Stimulated activated CD4-positive, alpha-beta T cell treated with anti-CD3 and anti-CD28 coated beads, Interleukin-2, amount 100 ng/mL, for 24 hours (primary cell): Measurements from ENCODE around the gene CITED2.

ENCODE experiments used
- DNase-seq, 2 donors: peaks; one replicate each; pipeline ENCODE4 v3.0.0-alpha.2; 2020

Gene CITED2

DNA sequence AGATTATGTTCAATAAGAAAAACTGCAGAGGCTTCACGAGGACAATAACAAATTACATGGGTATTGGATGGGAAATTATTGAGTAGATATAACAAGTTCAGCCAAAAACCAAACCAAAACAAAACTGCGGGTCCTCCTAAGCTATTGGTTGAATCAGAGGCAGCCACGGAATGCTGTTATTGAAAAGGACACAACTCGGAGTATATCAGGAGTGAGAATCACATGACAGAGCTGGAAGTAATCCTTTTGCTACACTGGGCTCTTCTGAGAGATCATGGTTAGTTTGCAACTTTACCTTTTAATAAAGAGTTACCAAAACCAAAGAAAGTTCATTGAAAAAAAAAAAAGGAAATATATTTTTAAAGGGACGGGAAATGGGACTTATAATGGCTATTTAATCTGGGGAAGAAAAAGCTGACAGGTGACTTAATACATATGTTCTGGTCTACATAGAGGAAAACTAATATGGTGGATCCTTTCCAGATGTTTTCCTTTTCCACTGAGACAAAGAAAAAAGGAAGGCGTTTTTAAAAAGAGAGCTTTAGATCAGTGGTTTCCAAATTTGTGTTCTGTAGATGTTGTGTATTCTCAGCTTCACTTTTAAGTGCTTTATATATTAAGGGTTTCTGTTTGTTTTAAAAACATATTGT is 6.9 kb upstream of the CITED2 start:
- no peak for DNase-seq

- DNase-seq: no peak
These were observed 6.2 kb upstream of the CITED2 start for GRCh38 chr6:139380611-139381010.

- DNase-seq: no peak
These were observed 5.7 kb upstream of the CITED2 start for GRCh38 chr6:139380168-139380567.

DNA sequence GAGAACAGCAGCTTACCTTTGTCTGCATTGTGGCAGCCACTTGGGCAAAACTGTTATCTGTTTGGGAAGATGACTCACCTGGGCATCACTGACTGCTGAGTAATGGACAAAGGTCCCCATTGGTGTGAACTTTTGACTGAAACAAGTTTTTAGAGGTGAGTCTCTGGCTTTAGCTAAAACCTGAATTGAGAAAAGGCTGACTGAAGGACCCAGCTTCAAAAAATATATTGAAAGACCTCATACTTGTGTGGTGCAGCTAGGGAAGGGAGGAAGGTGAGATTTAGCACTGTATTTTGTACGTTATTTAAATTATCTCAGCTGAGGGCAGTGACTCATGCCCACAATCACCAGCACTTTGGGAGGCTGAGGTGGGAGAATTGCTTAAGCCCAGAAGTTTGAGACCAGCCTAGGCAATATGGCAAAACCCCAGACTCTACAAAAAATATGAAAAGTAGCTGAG is 4.5 kb upstream of the CITED2 start:
- no peak for DNase-seq

- DNase-seq: no peak
These were observed 3.8 kb upstream of the CITED2 start for GRCh38 chr6:139378226-139378625.

GRCh38 chr6:139376604-139377218 is 2.3 kb upstream of the CITED2 start:
- no peak for DNase-seq

DNA sequence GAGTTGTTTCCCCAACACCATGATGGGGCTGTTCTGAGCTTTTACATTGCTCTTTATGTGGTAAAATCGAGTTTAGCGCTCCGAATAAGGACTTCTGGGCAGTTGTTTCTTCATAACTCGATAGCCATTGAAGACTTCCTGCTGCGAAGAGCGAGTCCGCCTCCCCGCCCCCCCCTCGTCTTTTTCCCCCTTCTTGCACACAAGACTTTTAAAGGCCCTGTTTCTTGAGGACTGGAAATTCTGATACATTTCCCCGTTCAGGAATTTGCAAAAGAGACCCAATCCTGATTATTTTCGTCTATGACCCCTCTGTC is 1.5 kb upstream of the CITED2 start:
- peak in 1 of 2 donors; percentile 15 for DNase-seq

- DNase-seq: peak; percentile 85 to 86
These were observed 973 bp upstream of the CITED2 start for GRCh38 chr6:139375226-139376016.

- no peak for DNase-seq
These were observed 506 bp downstream of the CITED2 start for GRCh38 chr6:139373928-139374356.

GRCh38 chr6:139373154-139373927 is 1.1 kb downstream of the CITED2 start:
- peak; percentile 73 to 75 for DNase-seq

GRCh38 chr6:139372326-139373153 is 1.9 kb downstream of the CITED2 start:
- DNase-seq: no peak

DNA sequence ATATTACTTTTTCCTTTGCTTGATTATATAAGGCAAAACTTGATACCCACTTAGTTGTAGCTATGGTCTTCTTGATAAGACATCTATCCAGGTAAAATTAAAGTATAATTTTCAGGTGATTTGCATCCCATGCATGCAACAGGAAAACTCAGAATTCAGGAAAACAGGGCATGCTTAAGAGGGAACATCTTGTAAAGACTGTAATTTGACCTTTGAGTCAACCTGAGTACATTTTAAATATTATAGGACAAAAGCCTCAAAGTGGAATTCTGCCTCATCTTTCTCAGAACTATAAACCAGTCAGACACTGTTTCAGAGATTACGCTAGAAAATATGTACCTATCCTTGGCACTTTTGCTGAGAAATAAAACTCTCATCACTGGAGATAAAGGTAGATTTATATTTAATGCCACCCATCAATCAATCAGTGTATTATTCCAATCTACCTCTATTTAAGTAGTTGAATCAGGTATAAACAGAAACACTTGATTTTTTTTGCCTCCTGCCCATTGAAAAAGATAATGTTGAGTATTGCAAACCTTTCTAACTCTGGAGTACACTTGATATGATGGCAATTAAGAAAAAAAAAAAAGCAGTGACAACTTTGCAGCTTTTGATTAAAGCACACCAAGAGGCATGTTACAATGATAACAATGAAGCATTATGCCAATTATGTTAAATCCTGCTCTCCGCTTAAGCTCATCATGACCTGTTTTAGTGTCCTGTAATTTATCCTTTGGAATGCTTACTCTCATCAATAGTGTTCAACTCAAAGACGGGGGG is 2.8 kb downstream of the CITED2 start:
- no peak for DNase-seq

- DNase-seq: no peak
These were observed 3.5 kb downstream of the CITED2 start for GRCh38 chr6:139370999-139371345.

GRCh38 chr6:139370283-139370998 is 4.0 kb downstream of the CITED2 start:
- no peak for DNase-seq

DNA sequence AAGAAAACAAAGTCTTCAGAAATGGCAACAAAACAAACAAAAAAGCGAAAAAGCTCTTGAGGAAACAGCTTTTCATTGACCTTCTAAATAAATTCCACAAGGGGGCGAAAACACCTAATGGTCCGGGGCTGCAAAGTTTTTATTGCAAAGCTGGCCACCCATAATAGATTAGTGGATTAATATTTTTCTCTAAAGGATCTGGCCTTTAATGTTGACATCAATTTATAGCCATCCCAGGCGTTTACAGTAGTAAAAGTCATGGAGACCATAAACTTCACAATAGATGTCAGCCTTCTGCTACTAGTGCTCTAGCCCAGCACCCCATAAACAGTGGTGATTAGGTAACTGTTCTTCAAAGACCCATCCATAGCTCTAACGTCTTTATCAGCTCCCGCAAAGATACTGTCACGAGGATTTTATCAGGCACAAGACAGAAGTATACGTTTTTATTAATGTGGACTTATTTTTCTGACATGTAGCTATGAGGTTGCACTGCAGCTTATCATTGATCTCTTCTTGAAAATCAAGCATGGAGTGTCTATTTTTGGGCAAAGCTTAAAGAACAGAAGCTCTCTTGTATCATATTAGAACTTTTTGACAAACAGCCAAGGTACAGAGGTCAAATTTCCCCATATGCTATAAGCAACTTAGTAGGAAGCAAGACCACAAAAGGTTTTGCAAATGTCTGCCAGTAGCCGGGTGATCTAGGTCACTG is 4.7 kb downstream of the CITED2 start:
- DNase-seq: no peak

DNA sequence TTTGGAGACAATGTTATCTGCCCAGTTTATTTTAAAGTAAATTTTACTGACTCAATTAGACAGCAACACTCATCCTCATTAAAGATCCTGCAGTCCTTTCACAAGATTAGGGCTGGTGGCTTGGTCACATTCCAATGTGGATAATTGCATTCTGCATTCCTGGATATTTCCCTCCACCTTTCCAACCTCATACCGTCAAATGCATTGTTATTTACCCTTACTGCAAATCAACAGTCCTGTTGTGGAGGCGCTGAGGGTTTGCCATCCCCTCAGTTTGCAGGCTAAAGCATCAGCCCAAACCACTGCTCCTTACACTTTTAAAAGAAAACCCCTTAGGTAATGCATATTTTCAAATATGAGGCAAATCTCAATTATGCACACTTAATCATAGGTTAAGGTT is 5.4 kb downstream of the CITED2 start:
- DNase-seq: no peak

DNA sequence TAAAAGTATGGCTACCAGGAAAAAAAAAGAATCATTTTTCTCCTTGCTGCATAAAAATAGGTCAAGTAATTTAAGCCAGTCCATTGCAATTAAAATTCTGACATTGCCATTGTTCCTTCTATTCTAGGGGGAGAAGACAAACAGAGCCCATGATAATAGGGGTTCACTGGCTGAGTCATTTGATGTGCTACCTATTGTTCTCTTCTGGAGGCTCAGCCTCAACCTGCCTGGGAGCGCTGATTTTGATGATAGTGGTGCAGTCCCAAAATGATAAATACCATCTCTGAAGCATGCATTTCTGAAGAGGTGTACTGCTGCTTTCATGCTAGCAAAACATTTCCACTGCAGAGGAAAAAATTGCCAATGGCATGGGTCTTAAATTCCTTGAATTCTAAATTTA is 5.8 kb downstream of the CITED2 start:
- no peak for DNase-seq

GRCh38 chr6:139367810-139368351 is 6.6 kb downstream of the CITED2 start:
- DNase-seq: no peak

DNA sequence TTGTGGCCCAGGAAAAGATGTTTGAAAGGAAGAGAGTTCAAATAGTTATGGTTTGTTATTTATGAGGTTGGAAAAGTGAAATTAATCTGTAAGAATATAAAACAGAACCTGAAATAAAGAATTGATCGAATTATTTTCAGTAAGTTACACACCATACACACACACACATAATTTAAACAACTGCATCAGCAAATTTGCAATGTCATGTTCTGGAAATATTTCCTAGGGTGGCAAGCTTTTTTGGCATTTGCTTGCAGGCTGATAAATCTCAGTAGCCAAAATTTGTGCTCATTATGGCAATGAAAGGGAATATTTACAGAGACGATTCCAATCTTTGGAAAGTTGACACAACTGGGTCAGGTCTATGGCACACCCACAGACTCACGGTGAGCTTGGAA is 9.5 kb downstream of the CITED2 start:
- DNase-seq: no peak
